Calu3 (cell line): ENCODE measurements around the gene TGFBR3. TPM values are rescaled to one million over a fixed set of nuclear protein-coding genes. Genes with fewer than 3 reads are reported as not detected.

ENCODE experiments used
- BruUV-seq: library from RNA; stranded (reverse); fragments of 400-500 nt; replicated peaks from 2 replicates; lab custom pipeline; 2021; lab: Mats Ljungman, UMichigan
- CTCF ChIA-PET: fragments of 300-600 bp; sonication (Branson Sonifier 250); formaldehyde crosslinking; loops from one replicate; lab custom pipeline; 2022; ENCODE audit warnings: antibody characterized with exemption; lab: Charles Lee
- DNase-seq: peaks from one replicate; pipeline ENCODE4 v3.0.0; 2022
- H3K27ac Mint-ChIP-seq: one replicate; pipeline ENCODE4 v1.8.0; 2022; ENCODE audit warnings: mixed read lengths; ENCODE audit not compliant: unreplicated experiment
- H3K27me3 Mint-ChIP-seq: one replicate; pipeline ENCODE4 v1.8.0; 2022; ENCODE audit warnings: mixed read lengths; ENCODE audit not compliant: unreplicated experiment
- H3K36me3 Mint-ChIP-seq: one replicate; pipeline ENCODE4 v1.8.0; 2022; ENCODE audit warnings: mild to moderate bottlenecking, moderate library complexity, mixed read lengths; ENCODE audit not compliant: insufficient read depth, unreplicated experiment
- H3K4me1 Mint-ChIP-seq: one replicate; pipeline ENCODE4 v1.8.0; 2022; ENCODE audit warnings: mild to moderate bottlenecking, low read depth, mixed read lengths; ENCODE audit not compliant: unreplicated experiment
- H3K4me3 Mint-ChIP-seq: one replicate; pipeline ENCODE4 v1.8.0; 2022; ENCODE audit warnings: mild to moderate bottlenecking, low read depth, moderate library complexity, mixed read lengths; ENCODE audit not compliant: unreplicated experiment
- H3K9me3 Mint-ChIP-seq: one replicate; pipeline ENCODE4 v1.8.0; 2022; ENCODE audit warnings: low read depth, mixed read lengths; ENCODE audit not compliant: unreplicated experiment
- intact Hi-C: fragments of 100-400 bp; cut with micrococcal nuclease; formaldehyde crosslinking; loops from one replicate; pipeline ENCODE4 v1.10.0; 2022; ENCODE audit not compliant: unreplicated experiment
- total RNA-seq: library from RNA; stranded (reverse); gene quantifications from 2 replicates; pipeline ENCODE4 v1.2.3, GENCODE V29; 2022
- TF ChIP-seq, protein P1 (sequence below): fragments of 200-600 bp; IDR thresholded peaks from one replicate; pipeline ENCODE4 v1.8.0; 2022; ENCODE audit warnings: antibody characterized with exemption; ENCODE audit not compliant: unreplicated experiment

TGFBR3 gene
- total RNA-seq, 1 experiment from 2014 or later, result 10.8 TPM

GRCh38 chr1:91872000-91872399 lies 14.0 kb downstream of the TGFBR3 start:
- CTCF ChIA-PET, result interaction anchor here (0.6 to 1.7 kb wide), 5 partner anchors 12 to 260 kb away, joined by 3 to 8 read pairs (median 3); no protein-coding TSS in a partner anchor
- no peaks in the 10 kb centered on the region for H3K27me3 Mint-ChIP-seq
- no TSS peak for BruUV-seq
- H3K27ac Mint-ChIP-seq, result peak overlapping the region; percentile 47
- no peaks in the 10 kb centered on the region for H3K9me3 Mint-ChIP-seq
- H3K36me3 Mint-ChIP-seq, result no peaks in the 10 kb centered on the region
- no peak for DNase-seq
- TF ChIP-seq, protein P1, sequence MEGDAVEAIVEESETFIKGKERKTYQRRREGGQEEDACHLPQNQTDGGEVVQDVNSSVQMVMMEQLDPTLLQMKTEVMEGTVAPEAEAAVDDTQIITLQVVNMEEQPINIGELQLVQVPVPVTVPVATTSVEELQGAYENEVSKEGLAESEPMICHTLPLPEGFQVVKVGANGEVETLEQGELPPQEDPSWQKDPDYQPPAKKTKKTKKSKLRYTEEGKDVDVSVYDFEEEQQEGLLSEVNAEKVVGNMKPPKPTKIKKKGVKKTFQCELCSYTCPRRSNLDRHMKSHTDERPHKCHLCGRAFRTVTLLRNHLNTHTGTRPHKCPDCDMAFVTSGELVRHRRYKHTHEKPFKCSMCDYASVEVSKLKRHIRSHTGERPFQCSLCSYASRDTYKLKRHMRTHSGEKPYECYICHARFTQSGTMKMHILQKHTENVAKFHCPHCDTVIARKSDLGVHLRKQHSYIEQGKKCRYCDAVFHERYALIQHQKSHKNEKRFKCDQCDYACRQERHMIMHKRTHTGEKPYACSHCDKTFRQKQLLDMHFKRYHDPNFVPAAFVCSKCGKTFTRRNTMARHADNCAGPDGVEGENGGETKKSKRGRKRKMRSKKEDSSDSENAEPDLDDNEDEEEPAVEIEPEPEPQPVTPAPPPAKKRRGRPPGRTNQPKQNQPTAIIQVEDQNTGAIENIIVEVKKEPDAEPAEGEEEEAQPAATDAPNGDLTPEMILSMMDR, result no peak
- peaks cover 25% of the 10 kb centered on the region for H3K4me1 Mint-ChIP-seq
- peak overlapping the region; percentile 38 for H3K4me3 Mint-ChIP-seq
- intact Hi-C loops, result no loop called here

- CTCF ChIA-PET, result no interaction called here
- no peaks in the 10 kb centered on the region for H3K36me3 Mint-ChIP-seq
- DNase-seq, result no peak
- no TSS peak for BruUV-seq
- H3K9me3 Mint-ChIP-seq, result no peaks in the 10 kb centered on the region
- TF ChIP-seq, protein P1, result no peak
- intact Hi-C loops, result no loop called here
- no peak overlapping the region for H3K4me3 Mint-ChIP-seq
- no peaks in the 10 kb centered on the region for H3K27me3 Mint-ChIP-seq
- peaks cover 21% of the 10 kb centered on the region for H3K4me1 Mint-ChIP-seq
- no peak overlapping the region for H3K27ac Mint-ChIP-seq
Observed at GRCh38 chr1:91870322-91870721, 15.6 kb downstream of the TGFBR3 start.

- no TSS peak for BruUV-seq
- Mint-ChIP-seq H3K27ac (no peak overlapping the region), H3K4me3 (no peak overlapping the region), H3K4me1 (peaks cover 5% of the 10 kb centered on the region), H3K36me3 (no peaks in the 10 kb centered on the region), H3K27me3 (no peaks in the 10 kb centered on the region), H3K9me3 (no peaks in the 10 kb centered on the region)
- intact Hi-C loops, result no loop called here
- no peak for DNase-seq
- TF ChIP-seq, protein P1, result no peak
- CTCF ChIA-PET, result interaction anchor here (0.8 kb wide), 1 partner anchor 32 kb away, joined by 3 read pairs; no protein-coding TSS in a partner anchor
Observed at GRCh38 chr1:91866425-91866824, 19.5 kb downstream of the TGFBR3 start.

GRCh38 chr1:91864017-91864700 lies 21.8 kb downstream of the TGFBR3 start:
- Mint-ChIP-seq H3K9me3 (no peaks in the 10 kb centered on the region), H3K36me3 (no peaks in the 10 kb centered on the region), H3K4me3 (no peak overlapping the region), H3K27ac (no peak overlapping the region), H3K4me1 (no peaks in the 10 kb centered on the region), H3K27me3 (no peaks in the 10 kb centered on the region)
- intact Hi-C loops, result no loop called here
- TF ChIP-seq, protein P1, result no peak
- no TSS peak for BruUV-seq
- no peak for DNase-seq
- CTCF ChIA-PET, result interaction anchor here (0.6 to 1.1 kb wide), 2 partner anchors 20 to 182 kb away, joined by 3 read pairs; no protein-coding TSS in a partner anchor
